ENCODE data around the gene MRLN. TPM values are rescaled to one million over a fixed set of nuclear protein-coding genes. Genes with fewer than 3 reads are reported as not detected.

MRLN gene
- polyA plus RNA-seq, 1 donor from 2014 or later, result not detected

DNA sequence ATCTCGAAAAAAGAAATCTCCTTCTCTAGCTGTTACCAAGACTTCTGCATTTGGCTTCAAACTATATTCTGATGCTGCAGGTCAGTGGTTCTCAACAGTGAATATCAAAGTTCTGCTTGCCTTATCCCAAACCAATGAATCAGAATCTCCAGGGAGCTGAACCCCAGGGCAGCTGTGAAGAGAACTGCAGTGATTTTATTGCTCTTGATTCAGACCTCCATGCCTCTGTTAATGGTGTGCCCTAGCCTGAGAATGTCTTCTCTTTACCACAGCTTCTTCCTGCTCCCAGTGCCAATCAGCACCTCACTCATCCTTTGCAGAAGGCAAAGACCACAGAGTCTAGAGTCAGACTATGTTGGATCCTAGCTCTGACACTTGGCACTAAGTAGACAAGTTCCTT lies 46.2 kb upstream of the MRLN start:
- no peak overlapping the region for H3K27ac ChIP-seq (ENCODE audit: low read length)
- no peaks in the 10 kb centered on the region for H3K27me3 ChIP-seq (ENCODE audit: insufficient read depth, low read depth, low read length)
- no peaks in the 10 kb centered on the region for H4K20me1 ChIP-seq (ENCODE audit: insufficient read depth)
- H3K4me2 ChIP-seq (ENCODE audit: low read length), result no peak overlapping the region
- H3K36me3 ChIP-seq (ENCODE audit: insufficient read depth, low read length), result peaks cover 5% of the 10 kb centered on the region
- no peak for TF ChIP-seq TAF1 (IDR thresholded peaks at IDR 0.05; ENCODE audit: low read depth)
- TF ChIP-seq, protein P1, sequence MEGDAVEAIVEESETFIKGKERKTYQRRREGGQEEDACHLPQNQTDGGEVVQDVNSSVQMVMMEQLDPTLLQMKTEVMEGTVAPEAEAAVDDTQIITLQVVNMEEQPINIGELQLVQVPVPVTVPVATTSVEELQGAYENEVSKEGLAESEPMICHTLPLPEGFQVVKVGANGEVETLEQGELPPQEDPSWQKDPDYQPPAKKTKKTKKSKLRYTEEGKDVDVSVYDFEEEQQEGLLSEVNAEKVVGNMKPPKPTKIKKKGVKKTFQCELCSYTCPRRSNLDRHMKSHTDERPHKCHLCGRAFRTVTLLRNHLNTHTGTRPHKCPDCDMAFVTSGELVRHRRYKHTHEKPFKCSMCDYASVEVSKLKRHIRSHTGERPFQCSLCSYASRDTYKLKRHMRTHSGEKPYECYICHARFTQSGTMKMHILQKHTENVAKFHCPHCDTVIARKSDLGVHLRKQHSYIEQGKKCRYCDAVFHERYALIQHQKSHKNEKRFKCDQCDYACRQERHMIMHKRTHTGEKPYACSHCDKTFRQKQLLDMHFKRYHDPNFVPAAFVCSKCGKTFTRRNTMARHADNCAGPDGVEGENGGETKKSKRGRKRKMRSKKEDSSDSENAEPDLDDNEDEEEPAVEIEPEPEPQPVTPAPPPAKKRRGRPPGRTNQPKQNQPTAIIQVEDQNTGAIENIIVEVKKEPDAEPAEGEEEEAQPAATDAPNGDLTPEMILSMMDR (IDR thresholded peaks at IDR 0.05; ENCODE audit: poor library complexity, severe bottlenecking), result no peak
- no peaks in the 10 kb centered on the region for H3K9me3 ChIP-seq (ENCODE audit: low read length)
- H3K9me2 ChIP-seq (ENCODE audit: insufficient read depth, low read length), result no peaks in the 10 kb centered on the region
- H2AFZ ChIP-seq (ENCODE audit: low read depth, low read length), result no peak overlapping the region
- no peaks in the 10 kb centered on the region for H3K79me2 ChIP-seq (replicated peaks; ENCODE audit: insufficient read depth, low read length)
- H3F3A ChIP-seq (ENCODE audit: insufficient read depth, low read length, poor library complexity, severe bottlenecking), result no peaks in the 10 kb centered on the region
- no peak overlapping the region for H3K4me3 ChIP-seq (ENCODE audit: low read length)
- H3K9ac ChIP-seq (ENCODE audit: low read length), result no peak overlapping the region

DNA sequence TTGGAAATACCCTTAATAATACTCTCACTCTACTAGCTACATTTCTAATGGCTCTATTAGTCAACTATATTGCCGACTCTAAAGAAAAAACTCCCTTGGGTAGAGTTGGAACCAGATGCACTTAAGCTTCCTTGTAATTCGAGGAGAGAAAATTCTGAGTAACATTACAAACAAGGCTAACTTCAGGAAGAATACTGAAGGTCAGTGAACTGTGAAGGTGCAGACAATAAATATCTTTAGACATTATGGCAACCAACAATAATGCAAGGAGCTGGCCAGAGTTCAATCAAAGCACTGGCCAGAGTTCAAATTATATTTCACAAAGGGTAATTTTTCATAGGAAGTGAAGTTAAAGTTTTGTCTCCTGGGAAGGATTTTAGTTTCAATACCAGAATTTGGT lies 40.7 kb upstream of the MRLN start:
- Histone ChIP-seq H3K9me2 (ENCODE audit: insufficient read depth, low read length) (no peaks in the 10 kb centered on the region), H3K79me2 (replicated peaks; ENCODE audit: insufficient read depth, low read length) (no peaks in the 10 kb centered on the region), H3K4me2 (ENCODE audit: low read length) (no peak overlapping the region), H3K4me3 (ENCODE audit: low read length) (no peak overlapping the region), H3K36me3 (ENCODE audit: insufficient read depth, low read length) (peaks cover 12% of the 10 kb centered on the region), H3F3A (ENCODE audit: insufficient read depth, low read length, poor library complexity, severe bottlenecking) (no peaks in the 10 kb centered on the region), H3K27me3 (ENCODE audit: insufficient read depth, low read depth, low read length) (no peaks in the 10 kb centered on the region), H3K9ac (ENCODE audit: low read length) (no peak overlapping the region), H3K27ac (ENCODE audit: low read length) (no peak overlapping the region), H2AFZ (ENCODE audit: low read depth, low read length) (no peak overlapping the region), H3K9me3 (ENCODE audit: low read length) (no peaks in the 10 kb centered on the region), H4K20me1 (ENCODE audit: insufficient read depth) (no peaks in the 10 kb centered on the region)
- TF ChIP-seq SMC3 (conservative IDR thresholded peaks at IDR 0.05; ENCODE audit: poor library complexity) (no peak), POLR2AphosphoS5 (IDR thresholded peaks at IDR 0.05) (no peak), RAD21 (conservative IDR thresholded peaks at IDR 0.05) (no peak), EZH2 (IDR thresholded peaks at IDR 0.05; ENCODE audit: borderline replicate concordance, insufficient read depth, low read length, poor library complexity, severe bottlenecking) (no peak), EP300 (conservative IDR thresholded peaks at IDR 0.05; ENCODE audit: poor library complexity, severe bottlenecking) (no peak), TAF1 (IDR thresholded peaks at IDR 0.05; ENCODE audit: low read depth) (no peak), MXI1 (conservative IDR thresholded peaks at IDR 0.05; ENCODE audit: poor library complexity, severe bottlenecking) (no peak)
- TF ChIP-seq, protein P1 (IDR thresholded peaks at IDR 0.05; ENCODE audit: poor library complexity, severe bottlenecking), result no peak
- TF ChIP-seq, protein P2, sequence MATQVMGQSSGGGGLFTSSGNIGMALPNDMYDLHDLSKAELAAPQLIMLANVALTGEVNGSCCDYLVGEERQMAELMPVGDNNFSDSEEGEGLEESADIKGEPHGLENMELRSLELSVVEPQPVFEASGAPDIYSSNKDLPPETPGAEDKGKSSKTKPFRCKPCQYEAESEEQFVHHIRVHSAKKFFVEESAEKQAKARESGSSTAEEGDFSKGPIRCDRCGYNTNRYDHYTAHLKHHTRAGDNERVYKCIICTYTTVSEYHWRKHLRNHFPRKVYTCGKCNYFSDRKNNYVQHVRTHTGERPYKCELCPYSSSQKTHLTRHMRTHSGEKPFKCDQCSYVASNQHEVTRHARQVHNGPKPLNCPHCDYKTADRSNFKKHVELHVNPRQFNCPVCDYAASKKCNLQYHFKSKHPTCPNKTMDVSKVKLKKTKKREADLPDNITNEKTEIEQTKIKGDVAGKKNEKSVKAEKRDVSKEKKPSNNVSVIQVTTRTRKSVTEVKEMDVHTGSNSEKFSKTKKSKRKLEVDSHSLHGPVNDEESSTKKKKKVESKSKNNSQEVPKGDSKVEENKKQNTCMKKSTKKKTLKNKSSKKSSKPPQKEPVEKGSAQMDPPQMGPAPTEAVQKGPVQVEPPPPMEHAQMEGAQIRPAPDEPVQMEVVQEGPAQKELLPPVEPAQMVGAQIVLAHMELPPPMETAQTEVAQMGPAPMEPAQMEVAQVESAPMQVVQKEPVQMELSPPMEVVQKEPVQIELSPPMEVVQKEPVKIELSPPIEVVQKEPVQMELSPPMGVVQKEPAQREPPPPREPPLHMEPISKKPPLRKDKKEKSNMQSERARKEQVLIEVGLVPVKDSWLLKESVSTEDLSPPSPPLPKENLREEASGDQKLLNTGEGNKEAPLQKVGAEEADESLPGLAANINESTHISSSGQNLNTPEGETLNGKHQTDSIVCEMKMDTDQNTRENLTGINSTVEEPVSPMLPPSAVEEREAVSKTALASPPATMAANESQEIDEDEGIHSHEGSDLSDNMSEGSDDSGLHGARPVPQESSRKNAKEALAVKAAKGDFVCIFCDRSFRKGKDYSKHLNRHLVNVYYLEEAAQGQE (IDR thresholded peaks at IDR 0.05; ENCODE audit: borderline replicate concordance), result no peak

Measured in neural cell (in vitro differentiated cells).